Astrocyte (in vitro differentiated cells and primary cell): ENCODE results near the gene PTMS. TPM values are rescaled to one million over a fixed set of nuclear protein-coding genes. Genes with fewer than 3 reads are reported as not detected.
A peak's percentile ranks its signal among the peaks of the same experiment; 100 is the strongest.

Experiments
- DNase-seq: peaks from one replicate; pipeline ENCODE4 v3.0.0-alpha.2; 2010; ENCODE audit warnings: low read depth
- FAIRE-seq: peaks from 2 replicates; lab custom pipeline; 2011; peaks lifted over from hg19 to GRCh38; lab: Jason Lieb, UNC
- H2AFZ ChIP-seq: 2 replicates; pipeline ENCODE4 v1.6.0; 2012; ENCODE audit warnings: low read depth, low read length, inconsistent platforms
- H3K27ac ChIP-seq: 2 replicates; pipeline ENCODE4 v1.5.1; 2011; ENCODE audit warnings: low read depth, low read length, inconsistent platforms
- H3K27me3 ChIP-seq: 2 replicates; pipeline ENCODE4 v1.6.0; 2011; ENCODE audit warnings: low read length, inconsistent platforms; ENCODE audit not compliant: insufficient read depth
- H3K36me3 ChIP-seq: 2 replicates; pipeline ENCODE4 v1.5.1; 2011; ENCODE audit warnings: low read length, inconsistent platforms; ENCODE audit not compliant: insufficient read depth
- H3K4me1 ChIP-seq: 2 replicates; pipeline ENCODE4 v1.5.1; 2011; ENCODE audit warnings: low read length, inconsistent platforms; ENCODE audit not compliant: insufficient read depth
- H3K4me2 ChIP-seq: 2 replicates; pipeline ENCODE4 v1.6.0; 2012; ENCODE audit warnings: low read length, inconsistent platforms
- H3K4me3 ChIP-seq: 2 replicates; pipeline ENCODE4 v1.5.1; 2011; ENCODE audit warnings: low read depth, mild to moderate bottlenecking, low read length, inconsistent platforms; ENCODE audit not compliant: insufficient read depth
- H3K79me2 ChIP-seq: 2 replicates; pipeline ENCODE4 v1.6.0; 2012; ENCODE audit warnings: mild to moderate bottlenecking, low read length, inconsistent platforms; ENCODE audit not compliant: insufficient read depth
- H3K9ac ChIP-seq: 2 replicates; pipeline ENCODE4 v1.6.0; 2012; ENCODE audit warnings: mild to moderate bottlenecking, low read length, inconsistent platforms
- H3K9me3 ChIP-seq: 2 replicates; pipeline ENCODE4 v1.5.1; 2012; ENCODE audit warnings: low read depth, mild to moderate bottlenecking, low read length, inconsistent platforms; ENCODE audit not compliant: insufficient read depth
- H4K20me1 ChIP-seq: 2 replicates; pipeline ENCODE4 v1.6.0; 2012; ENCODE audit warnings: low read length, inconsistent platforms; ENCODE audit not compliant: insufficient read depth
- H3K27ac Mint-ChIP-seq: one replicate; pipeline ENCODE4 v1.8.0; 2021; ENCODE audit warnings: mild to moderate bottlenecking, mixed read lengths; ENCODE audit not compliant: unreplicated experiment
- H3K27me3 Mint-ChIP-seq: one replicate; pipeline ENCODE4 v1.8.0; 2021; ENCODE audit warnings: low read depth, mixed read lengths; ENCODE audit not compliant: unreplicated experiment
- H3K36me3 Mint-ChIP-seq: one replicate; pipeline ENCODE4 v1.8.0; 2021; ENCODE audit warnings: low read depth, mixed read lengths; ENCODE audit not compliant: unreplicated experiment
- H3K4me1 Mint-ChIP-seq: one replicate; pipeline ENCODE4 v1.8.0; 2021; ENCODE audit warnings: low read depth, mixed read lengths; ENCODE audit not compliant: unreplicated experiment
- H3K4me3 Mint-ChIP-seq: one replicate; pipeline ENCODE4 v1.8.0; 2021; ENCODE audit warnings: mild to moderate bottlenecking, moderate library complexity, mixed read lengths; ENCODE audit not compliant: unreplicated experiment
- H3K9me3 Mint-ChIP-seq: one replicate; pipeline ENCODE4 v1.8.0; 2021; ENCODE audit warnings: mild to moderate bottlenecking, mixed read lengths; ENCODE audit not compliant: unreplicated experiment
- EZH2 ChIP-seq: IDR thresholded peaks from 2 replicates; pipeline ENCODE4 v1.6.1; 2012; ENCODE audit warnings: mild to moderate bottlenecking, low read length, inconsistent platforms; ENCODE audit not compliant: insufficient read depth
- total RNA-seq: library from RNA; stranded (reverse); gene quantifications from 2 replicates; pipeline ENCODE4 v1.2.1, GENCODE V29; 2021
- TF ChIP-seq, protein P1 (sequence below): IDR thresholded peaks from 2 replicates; pipeline ENCODE4 v1.5.1; 2011; ENCODE audit warnings: low read depth, mild to moderate bottlenecking, inconsistent platforms, low read length, moderate library complexity; ENCODE audit not compliant: insufficient read depth

Gene PTMS
- total RNA-seq, 1 donor from 2014 or later, result 510 TPM

GRCh38 chr12:6774499-6775062 is 8.4 kb downstream of the PTMS start:
- peaks cover 16% of the 10 kb centered on the region for H3K36me3 ChIP-seq
- no peak overlapping the region for H3K27ac Mint-ChIP-seq
- H3K36me3 Mint-ChIP-seq, result peaks cover 29% of the 10 kb centered on the region
- peaks cover 15% of the 10 kb centered on the region for H3K4me1 Mint-ChIP-seq
- peaks cover 26% of the 10 kb centered on the region for H4K20me1 ChIP-seq
- H3K4me2 ChIP-seq, result no peak overlapping the region
- peaks cover under 1% of the 10 kb centered on the region for H3K9me3 Mint-ChIP-seq
- H3K27ac ChIP-seq, result no peak overlapping the region
- no peak overlapping the region for H3K4me3 ChIP-seq
- peaks cover 38% of the 10 kb centered on the region for H3K27me3 Mint-ChIP-seq
- no peak for DNase-seq
- H3K27me3 ChIP-seq, result no peaks in the 10 kb centered on the region
- H3K4me1 ChIP-seq, result peaks cover 13% of the 10 kb centered on the region
- H3K79me2 ChIP-seq, result peaks cover 4% of the 10 kb centered on the region
- no peak overlapping the region for H2AFZ ChIP-seq
- peak overlapping the region; percentile 60 for H3K4me3 Mint-ChIP-seq
- TF ChIP-seq, protein P1, sequence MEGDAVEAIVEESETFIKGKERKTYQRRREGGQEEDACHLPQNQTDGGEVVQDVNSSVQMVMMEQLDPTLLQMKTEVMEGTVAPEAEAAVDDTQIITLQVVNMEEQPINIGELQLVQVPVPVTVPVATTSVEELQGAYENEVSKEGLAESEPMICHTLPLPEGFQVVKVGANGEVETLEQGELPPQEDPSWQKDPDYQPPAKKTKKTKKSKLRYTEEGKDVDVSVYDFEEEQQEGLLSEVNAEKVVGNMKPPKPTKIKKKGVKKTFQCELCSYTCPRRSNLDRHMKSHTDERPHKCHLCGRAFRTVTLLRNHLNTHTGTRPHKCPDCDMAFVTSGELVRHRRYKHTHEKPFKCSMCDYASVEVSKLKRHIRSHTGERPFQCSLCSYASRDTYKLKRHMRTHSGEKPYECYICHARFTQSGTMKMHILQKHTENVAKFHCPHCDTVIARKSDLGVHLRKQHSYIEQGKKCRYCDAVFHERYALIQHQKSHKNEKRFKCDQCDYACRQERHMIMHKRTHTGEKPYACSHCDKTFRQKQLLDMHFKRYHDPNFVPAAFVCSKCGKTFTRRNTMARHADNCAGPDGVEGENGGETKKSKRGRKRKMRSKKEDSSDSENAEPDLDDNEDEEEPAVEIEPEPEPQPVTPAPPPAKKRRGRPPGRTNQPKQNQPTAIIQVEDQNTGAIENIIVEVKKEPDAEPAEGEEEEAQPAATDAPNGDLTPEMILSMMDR, result no peak
- TF ChIP-seq EZH2, result no peak
- no peak overlapping the region for H3K9ac ChIP-seq
- no peaks in the 10 kb centered on the region for H3K9me3 ChIP-seq
- FAIRE-seq, result no peak

- peaks cover 17% of the 10 kb centered on the region for H4K20me1 ChIP-seq
- no peak overlapping the region for H3K9ac ChIP-seq
- peaks cover 15% of the 10 kb centered on the region for H3K4me1 Mint-ChIP-seq
- H3K36me3 ChIP-seq, result peaks cover 15% of the 10 kb centered on the region
- H3K36me3 Mint-ChIP-seq, result peaks cover 26% of the 10 kb centered on the region
- no peak overlapping the region for H3K4me3 Mint-ChIP-seq
- no peak overlapping the region for H2AFZ ChIP-seq
- FAIRE-seq (no peak), DNase-seq (no peak)
- peaks cover 38% of the 10 kb centered on the region for H3K27me3 Mint-ChIP-seq
- no peaks in the 10 kb centered on the region for H3K9me3 ChIP-seq
- H3K4me2 ChIP-seq, result no peak overlapping the region
- no peaks in the 10 kb centered on the region for H3K79me2 ChIP-seq
- H3K4me3 ChIP-seq, result no peak overlapping the region
- peaks cover 12% of the 10 kb centered on the region for H3K4me1 ChIP-seq
- no peak overlapping the region for H3K27ac Mint-ChIP-seq
- no peak overlapping the region for H3K27ac ChIP-seq
- H3K9me3 Mint-ChIP-seq, result peaks cover 2% of the 10 kb centered on the region
- TF ChIP-seq, protein P1, result no peak
- TF ChIP-seq EZH2, result no peak
- H3K27me3 ChIP-seq, result no peaks in the 10 kb centered on the region
These were observed 9.3 kb downstream of the PTMS start for GRCh38 chr12:6775185-6776174.
